K562 (cell line): ENCODE results near the gene NFAM1. TPM values are rescaled to one million over a fixed set of nuclear protein-coding genes. Genes with fewer than 3 reads are reported as not detected.

Source experiments
- CCNT2 ChIP-seq: IDR thresholded peaks from 2 replicates; pipeline ENCODE4 v1.6.1; 2011; ENCODE audit warnings: borderline replicate concordance, low read depth, mild to moderate bottlenecking, moderate library complexity, mixed read lengths, low read length; ENCODE audit not compliant: insufficient read length; ENCODE audit errors: extremely low read depth
- EP300 ChIP-seq: IDR thresholded peaks from 2 replicates; pipeline ENCODE4 v1.6.1; 2012; ENCODE audit warnings: low read length, improper control_type of control experiment
- GTF3C2 ChIP-seq: IDR thresholded peaks from 3 replicates; pipeline ENCODE4 v1.6.1; 2011; ENCODE audit warnings: borderline replicate concordance, mild to moderate bottlenecking, moderate library complexity; ENCODE audit not compliant: insufficient read length; ENCODE audit errors: extremely low read depth
- IRF2 ChIP-seq: sonication (generic); formaldehyde crosslinking; IDR thresholded peaks from 2 replicates; pipeline ENCODE4 v1.8.1; 2022; ENCODE audit warnings: mild to moderate bottlenecking, missing genetic modification reagents
- JUND ChIP-seq, 2 experiments: IDR thresholded peaks; 2 replicates in 1 of 2; 3 replicates in 1 of 2; pipeline ENCODE4 v1.6.1; 2011; ENCODE audit warnings: borderline replicate concordance in 2 of 2, low read depth in 2 of 2, low read length in 2 of 2, improper control_type of control experiment in 1 of 2, missing biosample characterization in 1 of 2, missing genetic modification characterization in 1 of 2, missing genetic modification reagents in 1 of 2
- MCM2 ChIP-seq: fragments of 450-650 bp; IDR thresholded peaks from 2 replicates; pipeline ENCODE4 v1.6.1; 2017; ENCODE audit warnings: low read depth, mild to moderate bottlenecking
- NCOA4 ChIP-seq: fragments of 450-650 bp; IDR thresholded peaks from 2 replicates; pipeline ENCODE4 v1.6.1; 2018; ENCODE audit warnings: mild to moderate bottlenecking; ENCODE audit not compliant: partially characterized antibody
- NFATC3 ChIP-seq: fragments of 450-650 bp; IDR thresholded peaks from 2 replicates; pipeline ENCODE4 v1.6.1; 2017; ENCODE audit warnings: mild to moderate bottlenecking
- SMAD2 ChIP-seq: fragments of 150-350 bp; IDR thresholded peaks from 2 replicates; pipeline ENCODE4 v1.6.1; 2014; ENCODE audit warnings: low read depth, mild to moderate bottlenecking, low read length
- SRSF3 ChIP-seq: fragments of 200-400 bp; formaldehyde crosslinking; IDR thresholded peaks from 2 replicates; pipeline ENCODE4 v1.6.1; 2016; ENCODE audit warnings: mild to moderate bottlenecking, low read length, moderate library complexity; ENCODE audit not compliant: insufficient read depth
- TAF7 ChIP-seq: fragments of 450-650 bp; IDR thresholded peaks from 2 replicates; pipeline ENCODE4 v1.6.1; 2016; ENCODE audit warnings: missing genetic modification characterization, missing compliant biosample characterization
- TCFL5 ChIP-seq: fragments of 250-450 bp; sonication (Bioruptor Pico); conservative IDR thresholded peaks from 2 replicates; pipeline ENCODE4 v1.6.1; 2021; ENCODE audit warnings: mild to moderate bottlenecking, moderate library complexity, matching md5 sums
- TGIF2 ChIP-seq: sonication (generic); formaldehyde crosslinking; IDR thresholded peaks from 2 replicates; pipeline ENCODE4 v1.8.1; 2022; ENCODE audit warnings: mild to moderate bottlenecking, missing genetic modification reagents, moderate library complexity
- TRIM24 ChIP-seq, 2 experiments: fragments of 450-650 bp; IDR thresholded peaks; 2 replicates each; pipeline ENCODE4 v1.6.1; 2016
- WHSC1 ChIP-seq: IDR thresholded peaks from one replicate; pipeline ENCODE4 v1.6.1; 2012; ENCODE audit warnings: low read length, control low read depth, inconsistent platforms
- ZFP91 ChIP-seq: sonication (generic); formaldehyde crosslinking; IDR thresholded peaks from 2 replicates; pipeline ENCODE4 v1.8.0; 2022; ENCODE audit warnings: mild to moderate bottlenecking, missing genetic modification reagents
- ZNF277 ChIP-seq: fragments of 250-450 bp; sonication (Bioruptor Pico); IDR thresholded peaks from 2 replicates; pipeline ENCODE4 v1.8.0; 2022; ENCODE audit warnings: inconsistent platforms, mild to moderate bottlenecking, moderate library complexity, borderline replicate concordance
- polyA plus RNA-seq, 8 experiments: library from polyadenylated mRNA; depleted of rRNA in 4 of 8; stranded (reverse) in 5 of 8; unstranded in 3 of 8; fragments of >200 nt; fragmentation: Nextera tagmentation in 2 of 8; fragmentation: Illumina TruSeq in 1 of 8; extraction: Ambion mirVana in 2 of 8; extraction: Trizol in 1 of 8; gene quantifications; 2 replicates each; pipeline versions ENCODE4 v1.2.1 to v1.2.3, GENCODE V29; 2011 to 2014; ENCODE audit warnings: inconsistent platforms in 1 of 8, missing spikeins in 1 of 8
- total RNA-seq, 7 experiments: library from RNA; depleted of rRNA in 6 of 7; stranded (reverse); fragments of >200 nt in 6 of 7; fragmentation: Illumina TruSeq in 2 of 7; extraction: Trizol in 2 of 7; gene quantifications; 2 replicates each; pipeline versions ENCODE4 v1.2.1 to v1.2.3, GENCODE V29; 2011 to 2021; ENCODE audit warnings: low replicate concordance in 1 of 7

The NFAM1 gene
- total and polyA plus RNA-seq, 9 of the 15 experiments (the other 6 are each of a cell fraction or from before 2014, with no cell fraction given): 0.01 to 0.18 (median 0.03) TPM; not detected in 5

GRCh38 chr22:42444077-42444904 lies 12.1 kb upstream of the NFAM1 start (continued):
- TF ChIP-seq GTF3C2: no peak
- TF ChIP-seq CCNT2: peak; percentile 52
- TF ChIP-seq WHSC1: no peak
- TF ChIP-seq IRF2 (CRISPR knock-in tag): no peak
- no peak for TF ChIP-seq SMAD2
- peak; percentile 92 for TF ChIP-seq JUND (IDR thresholded peaks at IDR 0.05; ENCODE audit: borderline replicate concordance, low read depth, low read length)
- peak; percentile 87; the same call in 1 of the 3 replicates for TF ChIP-seq JUND (tag; IDR thresholded peaks at IDR 0.05; ENCODE audit: borderline replicate concordance, low read depth, low read length)
- no peak for TF ChIP-seq ZNF277 (CRISPR knock-in tag)
- no peak for TF ChIP-seq TAF7 (tag)
- no peak for TF ChIP-seq NFATC3
- TF ChIP-seq SRSF3: no peak
- no peak for TF ChIP-seq MCM2
- no peak for TF ChIP-seq ZFP91 (CRISPR knock-in tag)
- TF ChIP-seq TRIM24 (IDR thresholded peaks at IDR 0.05): peak; percentile 18 to 28; a peak in 2 of 4 replicates
- peak; percentile 86; the same call in 1 of the 2 replicates for TF ChIP-seq EP300
- TF ChIP-seq NCOA4: no peak
- no peak for TF ChIP-seq TGIF2
- TF ChIP-seq TCFL5 (CRISPR knock-in tag): no peak
